Right ventricle myocardium inferior (tissue), 1 donor: ENCODE results near the gene RETREG2. TPM values are rescaled to one million over a fixed set of nuclear protein-coding genes. Genes with fewer than 3 reads are reported as not detected.
A peak's percentile ranks its signal among the peaks of the same experiment; 100 is the strongest.

ENCODE experiments used
- ATAC-seq: fragments of 200-7000 bp; cut with Tn5 transposase; one replicate; pipeline ENCODE4 v1.9.1; 2020; ENCODE audit warnings: mild to moderate bottlenecking, moderate library complexity
- DNase-seq: peaks from one replicate; pipeline ENCODE4 v3.0.0; 2021; ENCODE audit errors: missing footprints
- intact Hi-C: fragments of 100-400 bp; cut with DNase I; formaldehyde crosslinking; loops from one replicate; pipeline ENCODE4 v1.11.0; 2022
- total RNA-seq: library from RNA; stranded (reverse); fragmentation: NEBNext Ultra II Directional; extraction: Animal tissue kit (Norgen Biotek cat#: 25700); gene quantifications from one replicate; pipeline ENCODE4 v1.2.1, GENCODE V29; 2021
- donor health status: DM: no; HTN: yes; CAD: no; lungs with severe emphysema.

The RETREG2 gene
- total RNA-seq, 1 donor from 2014 or later, result 37.4 TPM

DNA sequence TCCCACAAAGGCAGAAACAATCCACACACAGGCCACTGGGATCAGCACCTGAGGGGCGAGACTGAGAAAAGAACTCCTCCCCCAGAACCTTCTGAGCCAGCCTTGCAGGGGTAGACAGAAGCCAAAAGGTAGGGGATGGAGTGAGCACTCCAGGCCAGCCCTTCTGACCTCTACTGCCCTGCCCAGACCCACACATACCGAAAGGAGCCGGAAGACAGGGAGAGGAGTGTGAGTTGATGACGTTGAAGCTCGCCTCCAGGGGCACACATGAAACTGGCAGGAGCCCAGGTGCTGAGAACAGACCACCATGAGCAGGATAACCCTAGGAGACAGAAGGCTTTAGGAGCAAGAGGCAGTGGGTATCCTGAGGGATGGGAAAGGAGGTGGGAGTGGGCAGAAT, 10.1 kb upstream of the RETREG2 start:
- intact Hi-C loops, result no loop called here
- ATAC-seq, result no peak
- no peak for DNase-seq

DNA sequence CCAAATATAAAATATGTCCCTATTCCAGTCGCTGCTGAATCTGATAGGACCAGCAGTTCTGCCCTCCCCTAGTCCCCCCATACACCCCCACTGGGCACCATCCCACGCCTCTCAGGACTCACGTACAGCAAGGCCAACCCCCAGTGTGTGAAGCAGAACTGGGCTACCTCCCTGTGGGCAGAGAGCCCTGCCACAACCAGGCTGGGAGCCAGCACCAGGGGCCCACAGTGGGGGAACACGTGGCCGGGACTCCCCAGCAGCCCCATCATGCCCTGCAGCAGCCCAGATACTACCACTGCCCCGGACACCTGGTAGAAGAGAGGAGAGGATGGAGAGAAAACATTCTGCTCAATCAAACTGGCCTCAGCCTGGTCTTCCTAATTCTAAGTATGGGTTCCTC, 9.5 kb upstream of the RETREG2 start:
- intact Hi-C loops, result no loop called here
- ATAC-seq (no peak), DNase-seq (no peak)

DNA sequence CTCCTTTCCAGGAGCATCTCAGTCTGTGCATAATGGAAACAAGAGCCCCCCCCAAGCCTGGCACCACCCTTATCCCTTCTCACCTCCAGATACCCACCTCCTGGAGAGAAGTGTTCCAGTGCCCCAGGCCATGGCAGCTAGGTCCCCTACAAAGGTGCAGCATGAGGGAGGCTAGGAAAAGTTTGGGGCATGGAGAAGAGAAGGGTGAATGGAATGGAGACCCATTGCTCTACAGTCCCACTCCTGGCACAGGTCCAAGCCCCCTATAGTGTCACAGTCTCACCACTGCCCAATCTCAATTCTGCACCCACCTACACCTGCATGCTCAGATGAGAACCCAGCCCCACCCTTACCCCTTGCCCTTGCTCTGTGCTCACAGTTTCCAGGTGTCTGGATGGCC, 9.1 kb upstream of the RETREG2 start:
- intact Hi-C loops, result no loop called here
- no peak for DNase-seq
- ATAC-seq, result no peak

DNA sequence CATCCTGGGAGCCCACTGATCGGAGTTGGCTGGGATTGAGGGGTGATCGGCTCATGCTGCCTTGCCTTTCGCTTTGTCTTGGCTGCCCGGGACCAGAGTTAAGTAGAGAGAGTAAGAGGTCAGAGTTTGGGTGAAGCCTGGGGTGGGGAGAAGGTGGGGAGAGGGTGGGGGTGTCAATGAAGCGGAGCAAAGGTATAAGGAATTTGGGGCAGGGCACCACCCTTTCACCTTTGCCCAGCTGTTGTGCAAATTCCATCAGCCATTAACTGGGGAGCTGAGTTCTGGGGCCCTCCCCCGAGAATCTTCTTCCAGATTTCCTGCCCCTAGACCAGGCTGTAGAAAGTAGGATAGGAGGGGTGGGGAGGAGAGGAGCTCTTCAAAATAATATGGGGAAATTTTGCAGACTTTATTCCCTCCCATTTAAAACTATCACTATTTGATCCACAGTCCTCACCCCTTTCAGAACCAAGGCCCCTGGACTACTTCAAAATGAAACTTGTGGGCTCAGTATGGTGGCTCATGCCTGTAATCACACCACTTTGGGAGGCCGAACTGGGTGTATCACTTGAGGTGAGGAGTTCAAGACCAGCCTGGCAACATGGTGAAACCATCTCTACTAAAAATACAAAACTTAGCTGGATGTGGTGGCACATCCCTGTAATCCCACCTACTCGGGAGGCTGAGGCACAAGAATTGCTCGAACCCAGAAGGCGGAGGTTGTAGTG, 8.0 kb upstream of the RETREG2 start, which contains the start of gene SLC23A3:
TSS of gene SLC23A3 (minus strand) at position 100 of the 725 bp plus-strand sequence. CDS start at position 55, 45 bp downstream.
- DNase-seq, result no peak
- no peak for ATAC-seq
- intact Hi-C loops, result no loop called here

DNA sequence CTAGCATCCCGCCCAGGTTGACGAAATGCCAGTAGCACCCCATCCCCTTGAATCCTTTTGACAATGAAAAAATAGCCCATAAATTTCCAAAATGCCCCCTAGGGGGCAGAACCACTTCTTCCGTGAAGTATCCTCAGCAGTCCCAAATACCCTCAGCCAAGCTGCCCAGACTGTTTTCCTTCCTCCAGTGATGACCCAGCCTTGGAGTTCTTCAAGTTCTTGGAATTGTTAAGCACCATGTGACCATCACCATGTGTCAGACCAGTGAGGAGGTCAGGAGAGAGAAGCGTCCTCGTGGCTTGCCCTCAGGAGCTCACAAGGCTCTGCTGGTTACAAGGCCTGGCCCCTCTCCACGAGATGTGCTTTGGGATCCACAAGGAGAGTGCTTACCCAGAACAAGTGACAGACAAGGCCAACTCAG, 6.8 kb upstream of the RETREG2 start:
- peak; percentile 71 for ATAC-seq
- no peak for DNase-seq
- intact Hi-C loops, result no loop called here

DNA sequence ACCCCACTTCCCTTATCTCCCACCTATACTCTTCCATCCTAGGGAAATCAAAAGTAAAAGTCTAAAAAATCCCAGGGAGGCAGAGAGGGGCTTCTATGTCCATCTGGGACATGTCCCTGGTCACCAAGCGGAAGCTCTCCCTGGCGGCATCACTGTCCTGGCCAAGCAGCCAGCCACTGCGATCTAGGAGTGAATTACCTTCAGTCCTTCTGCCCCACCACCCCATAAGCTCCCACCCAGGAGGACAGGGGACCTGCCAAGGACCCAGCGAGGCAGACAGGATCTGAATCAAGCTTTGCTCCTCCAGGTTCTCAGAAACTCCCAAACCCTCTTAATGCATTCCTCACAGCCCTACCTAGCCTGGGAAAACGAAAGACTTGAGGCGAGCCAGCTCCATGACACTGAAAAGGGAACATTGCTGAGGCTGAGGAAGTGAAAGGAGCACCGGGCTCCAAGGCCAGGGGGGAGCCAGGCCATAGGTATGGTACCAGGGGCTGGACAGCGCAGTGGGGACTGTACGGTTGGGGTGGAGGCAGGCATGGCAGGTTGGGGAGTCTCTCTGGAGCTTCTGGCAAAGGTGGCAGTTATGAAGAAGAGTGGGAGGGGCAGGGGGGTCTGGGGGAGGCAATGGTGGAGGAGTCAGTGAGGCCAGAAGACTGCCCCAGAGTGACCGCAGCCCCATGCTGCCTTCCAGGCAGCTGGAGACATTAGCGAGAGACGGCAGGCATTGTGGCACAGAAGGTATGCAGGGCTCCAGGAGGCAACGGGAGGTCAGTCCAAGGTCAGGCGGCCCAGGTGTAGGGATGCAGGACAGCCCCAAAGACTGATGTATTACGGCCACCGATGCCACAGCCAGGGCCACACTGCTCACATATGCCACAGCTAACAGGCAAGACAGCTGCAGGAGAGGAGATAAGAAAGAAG, 5.6 kb upstream of the RETREG2 start:
- intact Hi-C loops, result no loop called here
- DNase-seq (no peak), ATAC-seq (no peak)

DNA sequence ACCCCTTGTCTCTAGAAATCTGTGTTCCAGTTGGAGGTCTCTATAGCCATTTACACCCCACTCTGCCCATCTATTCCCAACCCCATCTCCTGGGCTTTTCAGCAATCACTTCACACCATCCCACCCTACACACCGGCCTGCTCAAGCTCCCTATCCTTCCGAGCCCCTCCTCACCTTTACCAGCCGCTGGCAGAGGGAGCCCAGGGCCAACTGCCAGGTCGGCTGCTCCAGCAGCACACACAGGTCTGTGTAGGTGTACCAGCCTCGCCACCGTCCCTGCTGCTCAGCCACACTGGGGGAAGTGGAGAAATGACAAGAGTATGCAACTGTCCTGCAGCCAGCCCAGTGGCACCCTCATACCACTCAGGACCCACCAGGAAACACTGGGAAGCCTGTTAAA, 4.9 kb upstream of the RETREG2 start:
- ATAC-seq (no peak), DNase-seq (no peak)
- intact Hi-C loops, result no loop called here

DNA sequence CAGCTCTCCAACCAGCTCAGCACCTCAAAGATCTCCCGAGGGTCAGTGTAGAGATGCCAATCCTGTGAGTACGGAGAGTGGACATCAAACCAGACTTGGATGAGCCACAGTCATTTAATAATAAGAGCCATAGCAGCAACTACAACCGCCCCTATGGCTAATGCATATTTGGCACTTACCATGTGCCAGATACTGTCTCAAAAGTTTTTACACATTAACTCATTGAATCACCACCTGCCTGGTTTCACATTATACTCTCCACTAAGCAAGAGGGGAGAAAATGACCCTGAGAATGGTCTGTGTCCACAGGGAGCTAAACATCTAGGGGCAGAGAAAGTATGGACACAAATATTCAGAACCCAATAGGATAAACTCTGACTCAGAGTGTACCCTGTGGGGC, 3.9 kb upstream of the RETREG2 start:
- DNase-seq (no peak), ATAC-seq (no peak)
- intact Hi-C loops, result no loop called here

DNA sequence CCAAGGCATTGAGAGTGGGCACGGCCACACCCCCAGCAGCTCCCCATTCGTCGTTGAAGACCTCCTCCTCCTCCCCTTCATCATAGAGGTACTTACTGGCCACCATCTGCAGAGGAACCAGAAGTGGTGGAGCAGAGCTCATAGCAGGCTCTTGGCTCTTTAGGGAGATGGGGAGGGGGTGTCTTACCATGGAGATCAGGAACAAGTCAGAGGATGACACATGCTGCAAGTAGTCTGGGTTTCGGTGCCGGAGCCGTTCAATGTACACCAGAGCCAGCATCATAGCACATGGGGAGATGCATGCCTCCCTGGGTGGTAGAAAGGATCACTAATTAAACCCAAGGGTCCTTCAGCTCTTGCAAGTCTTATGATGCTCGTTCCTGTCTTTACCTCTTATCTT, 3.3 kb upstream of the RETREG2 start:
- DNase-seq (no peak), ATAC-seq (no peak)
- intact Hi-C loops, result loop anchor here (5.0 kb wide), 1 partner anchor 212 kb away; the partner anchor contains the start of gene DNPEP

DNA sequence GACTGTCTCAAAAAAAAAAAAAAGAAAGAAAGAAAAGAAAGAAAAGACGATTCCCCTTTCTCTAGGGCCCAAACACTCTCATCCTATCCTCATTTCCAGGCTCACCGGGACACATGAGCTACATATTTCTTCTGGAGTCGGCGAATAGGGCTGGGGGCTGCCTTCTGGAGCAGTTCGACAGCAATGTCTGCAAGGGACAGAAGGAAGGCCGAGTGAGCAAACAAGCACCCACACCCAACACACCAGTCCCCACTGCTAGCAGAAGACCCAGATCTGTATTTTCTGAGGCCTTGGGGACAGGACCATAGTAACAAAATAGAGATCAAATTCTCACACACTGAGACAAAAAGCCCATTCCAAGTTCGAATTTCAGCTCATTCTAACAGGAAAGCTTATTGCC, 2.6 kb upstream of the RETREG2 start:
- intact Hi-C loops, result loop anchor here (5.0 kb wide), 1 partner anchor 212 kb away; the partner anchor contains the start of gene DNPEP

DNA sequence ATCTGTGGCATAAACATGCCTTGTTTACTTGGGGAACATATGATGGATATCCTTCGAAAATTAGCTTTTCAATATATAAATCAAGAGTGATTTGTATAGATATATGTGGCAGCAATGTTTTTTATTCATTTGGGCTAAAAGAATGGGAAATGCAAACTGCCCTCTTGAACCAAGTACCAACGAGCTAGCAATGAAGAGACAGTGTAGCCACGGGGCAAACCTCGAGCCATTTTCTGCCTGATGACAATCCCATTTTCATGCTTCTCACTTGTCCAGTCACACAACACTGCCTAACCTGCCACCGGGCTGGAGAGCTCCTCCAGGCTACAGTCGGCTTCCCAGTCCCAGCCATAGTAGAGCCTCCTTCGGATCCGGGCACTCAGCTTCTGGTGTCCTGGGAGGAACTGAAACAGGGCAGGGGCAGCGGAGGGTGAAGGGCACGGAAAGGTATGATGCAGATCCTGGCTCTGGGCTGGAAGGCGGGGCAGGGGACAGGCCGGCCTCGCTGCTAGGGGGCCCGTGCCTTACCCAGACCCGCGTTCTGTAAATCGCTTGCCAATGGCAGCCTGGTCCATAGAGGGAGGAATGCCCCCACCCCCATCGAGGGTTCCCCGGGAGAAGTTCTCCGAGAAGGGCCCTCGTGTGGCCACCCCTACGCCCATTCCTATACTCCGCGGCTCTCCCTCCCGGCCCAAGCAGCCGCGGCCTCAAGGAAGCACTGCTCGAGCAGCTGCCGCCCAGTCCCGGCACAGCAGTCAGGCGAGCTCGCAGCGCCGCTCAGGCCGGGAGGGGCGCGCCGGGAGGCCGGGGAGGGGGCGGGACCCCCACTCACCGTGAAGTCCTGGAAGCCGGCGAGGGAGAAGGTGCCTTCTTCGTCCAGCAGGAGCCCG, 1.9 kb upstream of the RETREG2 start:
- DNase-seq, result peak; percentile 76
- intact Hi-C loops, result loop anchor here (2.0 to 5.0 kb wide), 4 partner anchors 31 to 211 kb away; partner anchors contain the start of genes DNAJB2, DNPEP, TUBA4A and TUBA4B
- peak; percentile 38 for ATAC-seq

More for the DNA sequence above, 2.6 kb upstream of the RETREG2 start:
- no peak for DNase-seq
- ATAC-seq, result no peak

DNA sequence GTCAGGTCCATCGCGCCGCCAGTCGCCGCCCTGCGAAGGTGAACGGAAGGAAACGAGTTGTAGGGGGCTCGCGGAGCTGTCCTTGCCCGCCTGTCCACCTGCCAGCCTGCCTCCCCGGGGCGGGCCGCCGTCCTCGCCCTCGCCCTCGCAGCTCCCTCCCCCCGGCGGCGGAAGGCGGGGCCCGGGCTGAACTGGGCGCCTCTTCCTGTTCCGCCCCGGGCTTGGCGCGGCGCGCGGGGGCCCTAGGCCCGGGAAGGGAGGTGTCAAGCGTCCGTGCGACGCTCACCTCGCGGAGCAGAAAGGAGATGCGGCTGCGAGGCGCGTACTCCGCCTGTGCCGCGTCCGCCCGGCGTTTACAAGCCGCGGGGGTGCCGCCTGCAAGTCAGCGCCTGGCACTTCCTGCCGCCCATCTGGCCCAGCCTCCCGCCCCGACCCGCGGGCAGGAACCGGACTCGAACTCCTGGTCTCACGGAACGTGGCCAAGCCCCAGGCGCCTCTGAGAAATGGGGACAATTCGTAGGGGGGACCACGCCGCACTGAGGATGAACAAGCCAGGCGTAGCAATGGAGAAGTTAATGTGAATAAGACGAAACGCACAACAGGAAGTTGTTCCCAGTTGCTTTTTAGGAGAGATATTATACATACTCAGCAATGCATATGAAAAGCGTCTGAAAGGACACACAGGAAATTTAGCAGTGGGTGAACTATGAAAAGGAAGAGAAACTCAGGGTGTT, 1.1 kb upstream of the RETREG2 start, which contains the start of gene CNPPD1:
TSS of gene CNPPD1 (minus strand) at position 108 of the 734 bp plus-strand sequence. CDS start at position 11, 97 bp downstream.
- ATAC-seq (peak; percentile 94), DNase-seq (peak; percentile 96)
- intact Hi-C loops, result loop anchor here (1.0 to 5.0 kb wide), 5 partner anchors 17 to 210 kb away; partner anchors contain the start of genes DNAJB2, DNPEP, NHEJ1 and TUBA4A

DNA sequence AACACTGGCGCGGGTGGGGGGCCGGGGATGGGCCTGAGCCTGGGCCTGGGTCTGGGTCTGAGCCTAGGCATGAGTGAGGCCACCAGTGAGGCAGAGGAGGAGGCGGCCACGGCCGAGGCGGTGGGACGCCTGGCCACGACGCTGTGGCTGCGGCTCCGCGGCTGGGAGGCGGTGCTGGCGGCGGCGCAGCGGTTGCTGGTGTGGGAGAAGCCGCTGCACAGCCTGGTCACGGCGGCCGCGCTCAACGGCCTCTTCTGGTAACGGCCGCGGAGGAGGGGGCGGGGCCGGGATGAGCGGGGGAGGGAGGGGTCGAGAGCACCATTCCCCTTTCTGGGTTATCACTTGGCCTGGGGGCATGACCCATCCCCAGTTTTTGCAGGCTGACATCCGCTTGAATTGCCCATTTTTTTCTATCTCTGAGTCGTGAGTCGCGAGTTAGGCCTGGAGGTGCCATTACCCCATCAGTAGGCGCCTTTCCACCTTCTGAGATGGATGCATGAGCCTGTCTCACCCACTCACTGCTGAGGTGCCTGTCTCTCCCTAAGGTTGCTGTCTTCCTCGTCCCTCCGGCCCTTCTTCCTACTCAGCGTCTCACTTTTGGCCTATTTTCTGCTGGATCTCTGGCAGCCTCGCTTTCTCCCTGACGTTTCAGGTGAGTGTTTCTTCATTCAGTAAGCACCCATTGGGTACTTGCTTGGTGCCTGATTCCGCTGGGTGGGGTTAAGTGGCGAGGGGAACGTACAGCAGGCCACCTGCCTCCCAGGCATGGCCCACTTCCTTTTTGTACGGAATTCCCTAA, 501 bp downstream of the RETREG2 start:
- ATAC-seq, result peak; percentile 0
- intact Hi-C loops, result loop anchor here (5.0 kb wide), 1 partner anchor 209 kb away; the partner anchor contains the start of gene DNPEP

DNA sequence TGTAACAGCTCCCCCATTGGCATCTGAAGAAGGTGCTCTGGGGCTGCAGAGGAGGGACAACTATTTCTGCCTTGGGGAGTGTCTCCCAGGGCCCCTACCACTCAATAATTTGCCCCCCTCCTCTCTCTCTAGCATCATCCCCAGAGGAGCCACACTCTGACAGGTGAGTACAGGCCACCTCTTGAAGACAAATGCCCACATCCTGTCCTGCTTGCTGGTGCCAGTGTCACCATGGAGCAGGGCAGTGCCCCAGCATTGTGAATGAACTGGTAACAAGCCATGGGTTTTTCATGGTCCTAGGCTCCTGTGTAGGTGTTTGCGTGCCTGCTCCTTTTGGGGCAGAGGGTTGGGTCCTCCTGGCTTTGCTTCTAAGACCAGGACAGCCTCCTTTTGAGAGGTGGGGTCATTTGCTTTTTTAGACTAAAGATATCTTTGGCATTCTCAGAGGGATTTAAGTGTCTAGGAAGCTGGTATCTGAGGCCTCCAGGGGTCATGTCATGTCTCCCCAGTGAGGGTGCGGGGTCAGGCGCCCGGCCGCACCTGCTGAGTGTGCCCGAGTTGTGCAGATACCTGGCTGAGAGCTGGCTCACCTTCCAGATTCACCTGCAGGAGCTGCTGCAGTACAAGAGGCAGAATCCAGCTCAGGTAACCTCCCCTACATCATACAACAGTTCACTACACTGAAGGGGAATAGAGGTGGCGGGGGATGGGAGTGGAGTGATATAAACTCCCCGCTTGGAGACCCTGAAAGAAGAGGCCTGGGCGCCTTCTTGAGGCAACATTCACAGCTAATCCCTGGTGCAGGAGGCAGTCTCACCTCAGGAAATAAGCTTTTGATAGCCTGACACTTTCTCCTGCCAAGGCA, 1.8 kb downstream of the RETREG2 start:
- intact Hi-C loops, result loop anchor here (5.0 kb wide), 1 partner anchor 207 kb away; the partner anchor contains the start of gene DNPEP
- ATAC-seq, result no peak
- DNase-seq, result no peak

More for the DNA sequence above, 501 bp downstream of the RETREG2 start:
- peak; percentile 83 for DNase-seq

DNA sequence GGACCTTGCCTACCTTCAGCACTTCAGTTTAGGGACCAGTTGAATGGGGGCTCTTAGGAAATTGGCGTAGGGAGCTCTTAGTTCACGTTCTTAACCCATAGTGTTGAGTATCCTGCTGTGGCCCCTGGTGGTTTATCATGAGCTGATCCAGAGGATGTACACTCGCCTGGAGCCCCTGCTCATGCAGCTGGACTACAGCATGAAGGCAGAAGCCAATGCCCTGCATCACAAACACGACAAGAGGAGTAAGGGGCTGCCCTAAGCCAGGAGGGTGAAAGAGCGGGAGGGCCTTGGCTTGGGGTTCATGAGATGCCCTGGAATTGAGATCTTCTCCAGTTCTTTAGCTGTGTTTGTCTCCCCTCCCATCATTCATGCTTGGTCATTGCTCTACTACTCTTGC, 2.9 kb downstream of the RETREG2 start:
- DNase-seq (no peak), ATAC-seq (no peak)
- intact Hi-C loops, result no loop called here

DNA sequence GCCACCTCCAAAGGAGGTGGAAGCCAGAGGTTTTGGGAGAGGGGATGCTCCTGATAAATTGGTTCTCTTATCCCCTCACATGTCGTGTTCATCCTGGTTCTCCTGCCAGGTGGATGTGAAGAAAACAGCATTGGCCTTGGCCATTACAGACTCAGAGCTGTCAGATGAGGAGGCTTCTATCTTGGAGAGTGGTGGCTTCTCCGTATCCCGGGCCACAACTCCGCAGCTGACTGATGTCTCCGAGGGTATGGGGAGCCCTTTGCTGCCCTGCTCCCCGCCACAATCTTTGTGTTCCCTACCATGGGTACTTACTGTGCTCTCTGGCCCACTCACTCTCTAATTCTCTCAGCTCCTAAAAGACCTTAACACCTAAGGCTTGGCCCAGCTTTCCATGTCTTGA, 3.5 kb downstream of the RETREG2 start:
- intact Hi-C loops, result no loop called here
- ATAC-seq, result no peak
- no peak for DNase-seq
